Lower leg skin (tissue), 3 donors: ENCODE data around the gene SUV39H2.

Experiments
- POLR2A ChIP-seq, 2 donors: fragments of 450-650 bp; IDR thresholded peaks; one replicate each; pipeline ENCODE4 v1.6.1; 2016 to 2017; ENCODE audit warnings: antibody characterized with exemption in 2 of 2, mild to moderate bottlenecking in 1 of 2, moderate library complexity in 1 of 2
- TF ChIP-seq, protein P1 (sequence below), 3 donors: fragments of 450-650 bp; IDR thresholded peaks; one replicate each; pipeline ENCODE4 v1.5.1; 2016; ENCODE audit warnings: antibody characterized with exemption in 3 of 3, mild to moderate bottlenecking in 3 of 3, moderate library complexity in 2 of 3

DNA sequence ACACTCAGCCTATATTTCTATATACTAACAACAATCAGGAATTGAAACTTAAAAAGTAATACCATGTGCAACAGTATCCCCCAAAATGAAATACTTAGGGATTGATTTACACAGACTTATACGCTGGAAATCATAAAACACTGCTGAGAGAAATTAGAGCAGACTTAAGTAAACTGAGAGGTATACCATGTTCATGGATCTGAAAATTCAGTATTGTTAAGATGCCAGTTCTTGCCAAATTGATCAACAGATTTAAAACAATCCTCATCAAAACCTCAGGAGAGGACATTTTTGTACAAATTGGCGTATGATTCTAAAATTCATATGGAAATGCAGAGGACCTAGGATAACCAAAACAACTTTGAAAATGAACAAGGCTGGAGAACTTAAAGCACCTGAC is 37.9 kb downstream of the SUV39H2 start:
- TF ChIP-seq, protein P1, sequence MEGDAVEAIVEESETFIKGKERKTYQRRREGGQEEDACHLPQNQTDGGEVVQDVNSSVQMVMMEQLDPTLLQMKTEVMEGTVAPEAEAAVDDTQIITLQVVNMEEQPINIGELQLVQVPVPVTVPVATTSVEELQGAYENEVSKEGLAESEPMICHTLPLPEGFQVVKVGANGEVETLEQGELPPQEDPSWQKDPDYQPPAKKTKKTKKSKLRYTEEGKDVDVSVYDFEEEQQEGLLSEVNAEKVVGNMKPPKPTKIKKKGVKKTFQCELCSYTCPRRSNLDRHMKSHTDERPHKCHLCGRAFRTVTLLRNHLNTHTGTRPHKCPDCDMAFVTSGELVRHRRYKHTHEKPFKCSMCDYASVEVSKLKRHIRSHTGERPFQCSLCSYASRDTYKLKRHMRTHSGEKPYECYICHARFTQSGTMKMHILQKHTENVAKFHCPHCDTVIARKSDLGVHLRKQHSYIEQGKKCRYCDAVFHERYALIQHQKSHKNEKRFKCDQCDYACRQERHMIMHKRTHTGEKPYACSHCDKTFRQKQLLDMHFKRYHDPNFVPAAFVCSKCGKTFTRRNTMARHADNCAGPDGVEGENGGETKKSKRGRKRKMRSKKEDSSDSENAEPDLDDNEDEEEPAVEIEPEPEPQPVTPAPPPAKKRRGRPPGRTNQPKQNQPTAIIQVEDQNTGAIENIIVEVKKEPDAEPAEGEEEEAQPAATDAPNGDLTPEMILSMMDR (IDR thresholded peaks at IDR 0.05) = no peak
- no peak for TF ChIP-seq POLR2A (IDR thresholded peaks at IDR 0.05)
